ENCODE data around the gene FMN2. TPM values are rescaled to one million over a fixed set of nuclear protein-coding genes. Genes with fewer than 3 reads are reported as not detected.

Gene FMN2
- total RNA-seq, 4 donors from 2014 or later: 0.46 to 1.4 (median 0.49) TPM; not detected in 1

GRCh38 chr1:240190881-240191401 is 99.3 kb downstream of the FMN2 start:
- no peak overlapping the region for H3K4me3 ChIP-seq (ENCODE audit: low read depth, poor library complexity, severe bottlenecking)
- TF ChIP-seq POLR2A (IDR thresholded peaks at IDR 0.05) (no peak), CTCF (IDR thresholded peaks at IDR 0.05) (no peak)
- peak in 1 of 2 donors; percentile 22 for DNase-seq (ENCODE audit: low spot score in 2 of 2)
- WGBS, 2 donors: 21 to 22% methylated on average over 6 of the region's 6 CpGs
- intact Hi-C loops (cut with DNase I; ENCODE audit: low total_unique reads): no loop called here

- DNase-seq (ENCODE audit: low spot score in 2 of 2): no peak
- H3K4me3 ChIP-seq (ENCODE audit: low read depth, poor library complexity, severe bottlenecking): no peak overlapping the region
- WGBS, 2 donors: 57% methylated on average over 2 of the region's 2 CpGs
- intact Hi-C loops (cut with DNase I; ENCODE audit: low total_unique reads): no loop called here
- TF ChIP-seq POLR2A (IDR thresholded peaks at IDR 0.05) (no peak), CTCF (IDR thresholded peaks at IDR 0.05) (no peak)
Observed at GRCh38 chr1:240192851-240193250, 101.2 kb downstream of the FMN2 start.

GRCh38 chr1:240193679-240194078 is 102.0 kb downstream of the FMN2 start:
- intact Hi-C loops (cut with DNase I; ENCODE audit: low total_unique reads): no loop called here
- DNase-seq (ENCODE audit: low spot score in 2 of 2): no peak
- TF ChIP-seq POLR2A (IDR thresholded peaks at IDR 0.05): no peak
- TF ChIP-seq CTCF (IDR thresholded peaks at IDR 0.05): no peak
- H3K4me3 ChIP-seq (ENCODE audit: low read depth, poor library complexity, severe bottlenecking): no peak overlapping the region
- WGBS, 2 donors: 64 to 69% methylated on average over 3 of the region's 3 CpGs

GRCh38 chr1:240194120-240194519 is 102.4 kb downstream of the FMN2 start:
- 81 to 92% methylated on average over 2 of the region's 2 CpGs for WGBS, 2 donors
- TF ChIP-seq POLR2A (IDR thresholded peaks at IDR 0.05) (no peak), CTCF (IDR thresholded peaks at IDR 0.05) (no peak)
- intact Hi-C loops (cut with DNase I; ENCODE audit: low total_unique reads): no loop called here
- H3K4me3 ChIP-seq (ENCODE audit: low read depth, poor library complexity, severe bottlenecking): no peak overlapping the region
- no peak for DNase-seq (ENCODE audit: low spot score in 2 of 2)

- WGBS, 2 donors: 91 to 94% methylated on average over 4 of the region's 4 CpGs
- H3K4me3 ChIP-seq (ENCODE audit: low read depth, poor library complexity, severe bottlenecking): no peak overlapping the region
- DNase-seq (ENCODE audit: low spot score in 2 of 2): no peak
- intact Hi-C loops (cut with DNase I; ENCODE audit: low total_unique reads): no loop called here
- TF ChIP-seq CTCF (IDR thresholded peaks at IDR 0.05) (no peak), POLR2A (IDR thresholded peaks at IDR 0.05) (no peak)
Observed at GRCh38 chr1:240198376-240198775, 106.7 kb downstream of the FMN2 start.

Data from lower leg skin (tissue), 4 donors.